Measurements from ENCODE around the gene SSR1. TPM values are rescaled to one million over a fixed set of nuclear protein-coding genes. Genes with fewer than 3 reads are reported as not detected.
"Not testable (repeated sequence)": the region's sequence is repeated elsewhere in the genome, so short reads cannot be mapped to it uniquely, and the experiment has no call there.

The SSR1 gene
- total RNA-seq, 1 donor from 2014 or later: 150 TPM

- DNase-seq (ENCODE audit: low spot score): not testable (repeated sequence)
Observed at GRCh38 chr6:7319406-7319805, 6.4 kb upstream of the SSR1 start.

- DNase-seq (ENCODE audit: low spot score): no peak
Observed at GRCh38 chr6:7317538-7317937, 4.5 kb upstream of the SSR1 start.

GRCh38 chr6:7316658-7317533 is 3.9 kb upstream of the SSR1 start:
- no peak for DNase-seq (ENCODE audit: low spot score)

GRCh38 chr6:7315948-7316365 is 3.0 kb upstream of the SSR1 start:
- no peak for DNase-seq (ENCODE audit: low spot score)

GRCh38 chr6:7315087-7315947 is 2.3 kb upstream of the SSR1 start:
- not testable (repeated sequence) for DNase-seq (ENCODE audit: low spot score)

GRCh38 chr6:7314414-7314813 is 1.4 kb upstream of the SSR1 start:
- no peak for DNase-seq (ENCODE audit: low spot score)

- no peak for DNase-seq (ENCODE audit: low spot score)
Observed at GRCh38 chr6:7313505-7314165, 636 bp upstream of the SSR1 start.

GRCh38 chr6:7311917-7312615 is 933 bp downstream of the SSR1 start:
- no peak for DNase-seq (ENCODE audit: low spot score)

- no peak for DNase-seq (ENCODE audit: low spot score)
Observed at GRCh38 chr6:7311176-7311575, 1.8 kb downstream of the SSR1 start.

- DNase-seq (ENCODE audit: low spot score): no peak
Observed at GRCh38 chr6:7309050-7309449, 3.9 kb downstream of the SSR1 start.

GRCh38 chr6:7307533-7307932 is 5.5 kb downstream of the SSR1 start:
- no peak for DNase-seq (ENCODE audit: low spot score)

- DNase-seq (ENCODE audit: low spot score): no peak
Observed at GRCh38 chr6:7304821-7305220, 8.2 kb downstream of the SSR1 start.

GRCh38 chr6:7301702-7302101 is 11.3 kb downstream of the SSR1 start:
- DNase-seq (ENCODE audit: low spot score): no peak

- DNase-seq (ENCODE audit: low spot score): no peak
Observed at GRCh38 chr6:7300926-7301325, 12.1 kb downstream of the SSR1 start.

GRCh38 chr6:7298113-7298512 is 14.9 kb downstream of the SSR1 start:
- no peak for DNase-seq (ENCODE audit: low spot score)

- no peak for DNase-seq (ENCODE audit: low spot score)
Observed at GRCh38 chr6:7296602-7297001, 16.4 kb downstream of the SSR1 start.

GRCh38 chr6:7295916-7296315 is 17.1 kb downstream of the SSR1 start:
- DNase-seq (ENCODE audit: low spot score): no peak

GRCh38 chr6:7292596-7293255 is 20.3 kb downstream of the SSR1 start:
- no peak for DNase-seq (ENCODE audit: low spot score)

- no peak for DNase-seq (ENCODE audit: low spot score)
Observed at GRCh38 chr6:7290079-7290478, 22.9 kb downstream of the SSR1 start.

- no peak for DNase-seq (ENCODE audit: low spot score)
Observed at GRCh38 chr6:7285416-7285815, 27.6 kb downstream of the SSR1 start.

GRCh38 chr6:7283676-7284075 is 29.3 kb downstream of the SSR1 start:
- no peak for DNase-seq (ENCODE audit: low spot score)

Measured in mesenteric fat pad (tissue), 1 donor.